Suppressor macrophage treated with lipopolysaccharide for 1 hour (primary cell): ENCODE data around the gene RAB11FIP4.
"Not testable (repeated sequence)": the region's sequence is repeated elsewhere in the genome, so short reads cannot be mapped to it uniquely, and the experiment has no call there.

Experiments
- DNase-seq, 3 donors: peaks; one replicate each; pipeline ENCODE4 v3.0.0-alpha.2; 2020 to 2022

Gene RAB11FIP4

GRCh38 chr17:31433811-31434726, 42.6 kb downstream of the RAB11FIP4 start:
- DNase-seq, result no peak

DNA sequence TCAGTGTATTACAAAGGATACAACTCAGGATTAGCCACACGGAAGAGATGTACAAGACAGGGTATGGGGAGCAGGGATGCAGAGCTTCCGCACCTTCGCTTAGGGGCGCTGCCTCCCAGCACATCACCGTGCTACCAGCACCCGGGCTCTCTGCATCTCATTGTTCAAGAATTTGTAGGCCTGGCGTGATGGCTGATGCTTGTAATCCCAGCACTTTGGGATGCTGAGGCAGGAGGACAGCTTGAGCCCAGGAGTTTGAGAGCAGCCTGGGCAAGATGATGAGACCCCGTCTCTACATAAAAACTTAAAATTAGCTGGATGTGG, 43.2 kb downstream of the RAB11FIP4 start:
- no peak for DNase-seq

GRCh38 chr17:31435581-31435980, 44.1 kb downstream of the RAB11FIP4 start:
- no peak for DNase-seq

DNA sequence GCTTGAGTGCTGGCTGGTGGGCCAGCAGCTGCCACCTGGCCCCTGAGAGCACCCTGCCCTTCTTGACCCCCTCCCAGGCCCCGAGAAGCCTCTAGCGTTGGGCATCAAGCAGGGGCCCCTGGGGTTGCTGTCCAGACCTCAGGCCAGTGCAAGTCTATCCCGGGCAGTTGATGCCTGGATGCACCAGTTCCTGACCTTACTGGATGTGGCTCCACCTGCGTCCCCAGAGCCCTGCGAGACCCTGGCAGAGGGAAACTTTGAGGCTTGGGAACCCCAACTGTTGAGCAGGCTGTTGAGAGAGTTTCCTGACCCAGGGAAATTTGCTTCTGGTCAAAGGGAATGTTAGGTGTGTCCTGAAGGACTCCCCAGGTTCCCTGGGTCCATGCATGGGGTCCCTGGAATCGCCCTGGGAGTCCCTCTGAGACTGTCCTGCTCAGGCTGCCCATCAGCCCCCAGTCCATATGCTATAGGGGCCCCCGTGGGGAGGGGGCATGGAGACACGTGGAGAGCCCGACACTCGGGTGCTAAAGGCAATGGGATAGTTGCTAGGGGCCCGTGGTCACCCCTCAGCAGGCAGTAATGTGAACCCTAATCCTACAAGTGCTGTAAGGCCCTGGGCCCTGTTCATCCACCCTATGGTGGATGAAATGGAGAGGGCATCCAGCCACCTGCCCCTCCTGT, 46.4 kb downstream of the RAB11FIP4 start:
- no peak for DNase-seq

DNA sequence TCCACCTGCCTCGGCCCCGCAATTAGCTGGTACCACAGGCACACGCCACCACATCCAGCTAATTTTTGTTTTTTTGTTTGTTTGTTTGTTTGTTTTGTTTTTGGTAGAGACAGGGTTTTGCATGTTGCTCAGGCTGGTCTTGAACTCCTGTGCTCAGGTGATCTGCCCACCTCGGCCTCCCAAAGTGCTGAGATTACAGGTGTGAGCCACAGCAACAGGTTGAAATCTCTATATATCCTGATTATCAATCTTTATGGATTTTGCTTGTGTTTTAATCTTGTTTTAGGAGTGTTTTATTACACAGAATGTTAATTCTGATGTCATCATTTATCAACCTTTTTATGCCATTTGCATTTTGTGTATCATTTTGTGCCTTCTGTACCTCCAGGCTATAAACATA, 48.2 kb downstream of the RAB11FIP4 start:
- DNase-seq, result no peak

GRCh38 chr17:31442276-31442675, 50.8 kb downstream of the RAB11FIP4 start:
- no peak for DNase-seq

- DNase-seq, result not testable (repeated sequence)
These were observed 51.4 kb downstream of the RAB11FIP4 start for GRCh38 chr17:31442856-31443255.

DNA sequence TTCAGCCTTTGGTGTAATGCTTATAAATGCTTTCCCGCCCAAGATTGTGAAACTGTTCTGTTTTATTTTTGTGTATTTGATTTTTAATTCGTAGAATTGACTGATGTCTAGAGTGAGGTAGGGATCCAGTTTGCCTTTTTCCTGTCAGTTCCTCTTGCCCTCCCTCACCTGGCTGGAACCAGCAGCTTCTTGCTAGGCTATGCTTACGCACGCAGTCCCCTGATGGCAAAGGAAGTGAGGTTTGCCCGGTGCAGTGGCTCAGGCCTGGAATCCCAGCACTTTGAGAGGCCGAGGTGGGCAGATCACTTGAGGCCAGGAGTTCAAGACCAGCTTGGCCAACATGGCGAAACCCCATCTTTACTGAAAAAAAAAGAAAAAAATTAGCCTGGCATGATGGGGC, 51.9 kb downstream of the RAB11FIP4 start:
- no peak for DNase-seq

GRCh38 chr17:31444026-31444425, 52.6 kb downstream of the RAB11FIP4 start:
- DNase-seq, result peak; percentile 39 to 57 (median 53)

GRCh38 chr17:31446195-31446967, 54.9 kb downstream of the RAB11FIP4 start:
- DNase-seq, result no peak

DNA sequence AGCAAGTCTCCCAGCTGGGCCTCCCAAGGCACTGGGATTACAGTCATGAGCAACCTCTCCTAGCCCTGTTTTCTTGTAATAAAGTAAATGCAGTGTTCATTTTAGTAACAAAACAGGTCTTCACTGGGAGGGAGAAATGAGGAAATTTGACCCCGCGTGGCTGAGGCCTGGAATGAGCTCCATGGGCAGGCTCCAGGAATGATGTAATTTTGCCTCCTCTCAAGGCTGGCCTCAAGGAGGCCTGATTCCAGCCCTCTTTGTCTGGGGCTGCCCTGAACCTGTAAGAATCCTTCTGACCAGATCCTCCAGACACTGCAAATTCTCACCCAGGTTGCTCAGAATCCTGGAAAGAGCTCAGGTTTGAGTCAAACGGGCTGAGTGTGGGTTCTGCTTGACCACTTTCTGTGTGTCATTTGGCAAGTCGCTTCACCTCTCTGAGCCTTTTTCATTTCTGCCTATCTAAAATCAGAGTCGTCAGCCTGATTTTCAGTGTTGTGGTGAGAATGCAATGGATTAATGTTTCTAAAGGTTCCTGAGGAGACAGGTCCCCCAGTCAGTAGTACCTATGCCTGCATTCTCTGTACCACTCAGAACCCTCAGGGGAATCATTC, 57.1 kb downstream of the RAB11FIP4 start:
- peak in 1 of 3 donors; percentile 13 for DNase-seq

DNA sequence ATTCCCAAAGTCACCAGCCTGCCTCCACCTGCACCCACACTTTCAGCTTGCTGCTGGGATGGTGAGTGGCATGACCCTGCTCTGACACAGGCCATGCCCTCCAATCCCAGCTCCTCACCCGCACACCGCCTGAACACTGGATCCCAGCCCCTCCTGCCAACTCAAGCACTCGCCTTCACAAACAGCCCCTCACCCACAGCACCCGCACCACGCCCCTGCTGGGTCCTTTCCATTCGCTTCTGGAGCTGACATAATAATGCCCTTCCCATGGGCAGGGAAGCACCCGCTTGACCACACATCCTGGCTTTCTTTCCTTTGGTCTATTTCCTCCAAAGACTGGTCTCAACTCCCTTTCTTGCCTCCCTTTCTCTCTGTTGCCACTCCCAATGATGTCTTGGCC, 57.6 kb downstream of the RAB11FIP4 start:
- DNase-seq, result no peak

DNA sequence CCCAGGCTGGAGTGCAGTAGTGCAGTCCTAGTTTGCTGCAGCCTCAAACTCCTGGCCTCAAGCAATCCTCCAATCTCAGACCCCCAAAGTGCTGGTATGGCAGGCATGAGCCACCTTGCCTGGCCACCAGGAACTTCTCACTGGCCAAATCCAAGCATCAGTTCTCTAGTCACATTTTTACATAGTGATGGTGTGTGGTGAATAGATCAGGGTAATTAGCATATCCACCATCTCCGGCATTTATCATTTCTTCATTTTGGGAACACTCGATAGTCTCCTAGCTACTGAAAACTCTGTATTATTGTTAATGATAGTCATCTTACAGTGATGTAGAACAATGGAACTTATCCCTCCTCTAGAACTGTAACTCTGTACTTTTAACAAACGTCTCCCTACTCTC, 58.3 kb downstream of the RAB11FIP4 start:
- DNase-seq, result no peak

GRCh38 chr17:31452101-31452500, 60.6 kb downstream of the RAB11FIP4 start:
- no peak for DNase-seq

DNA sequence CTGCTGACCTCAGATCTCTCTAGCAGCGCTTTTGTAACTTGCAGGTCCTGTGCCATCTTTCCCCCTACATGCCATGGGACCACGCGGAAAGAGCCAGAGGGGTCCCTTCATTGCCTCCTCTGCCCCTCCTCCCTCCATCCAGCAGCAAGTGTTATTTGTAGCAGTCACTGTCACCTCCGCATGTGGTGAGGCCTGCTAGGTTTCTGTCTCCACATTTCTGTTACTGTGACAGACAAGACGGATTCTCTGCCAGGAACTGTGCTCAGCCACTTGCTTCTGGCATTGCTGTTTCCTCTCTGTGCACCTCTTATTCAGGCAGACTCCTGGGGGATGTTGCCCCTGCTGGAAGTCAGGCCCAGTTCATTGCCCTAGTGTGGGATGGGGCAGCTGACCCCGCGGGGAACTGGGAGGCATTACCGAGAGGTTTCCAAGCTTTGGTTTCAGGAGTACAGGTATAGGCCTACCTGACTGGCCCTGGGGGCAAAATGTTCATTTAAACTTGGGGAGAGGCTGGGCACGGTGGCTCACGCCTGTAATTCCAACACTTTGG, 61.2 kb downstream of the RAB11FIP4 start:
- DNase-seq, result no peak

- DNase-seq, result no peak
These were observed 62.4 kb downstream of the RAB11FIP4 start for GRCh38 chr17:31453896-31454295.

- DNase-seq, result no peak
These were observed 65.3 kb downstream of the RAB11FIP4 start for GRCh38 chr17:31456814-31457213.

GRCh38 chr17:31457391-31458234, 66.1 kb downstream of the RAB11FIP4 start:
- peak in 1 of 3 donors; percentile 37 for DNase-seq

DNA sequence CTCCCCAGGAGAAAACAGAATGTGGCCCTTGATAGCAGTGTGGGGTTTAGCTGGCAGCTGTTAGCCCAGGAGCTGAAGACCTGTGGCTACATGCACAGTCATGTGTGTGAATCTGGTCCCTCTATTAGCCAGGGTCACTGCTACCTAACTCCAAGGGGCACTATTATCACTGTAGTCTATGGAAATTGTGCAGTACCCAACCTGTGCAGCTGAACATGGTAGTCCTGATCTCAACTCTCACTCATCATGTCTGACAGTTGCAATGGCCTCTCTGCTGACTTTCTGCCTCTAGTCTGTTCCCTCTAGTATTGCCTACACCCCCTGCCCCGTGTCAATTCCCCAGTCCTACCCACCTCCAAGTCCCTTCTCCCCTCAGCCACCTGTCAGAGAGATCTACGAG, 67.4 kb downstream of the RAB11FIP4 start:
- no peak for DNase-seq

DNA sequence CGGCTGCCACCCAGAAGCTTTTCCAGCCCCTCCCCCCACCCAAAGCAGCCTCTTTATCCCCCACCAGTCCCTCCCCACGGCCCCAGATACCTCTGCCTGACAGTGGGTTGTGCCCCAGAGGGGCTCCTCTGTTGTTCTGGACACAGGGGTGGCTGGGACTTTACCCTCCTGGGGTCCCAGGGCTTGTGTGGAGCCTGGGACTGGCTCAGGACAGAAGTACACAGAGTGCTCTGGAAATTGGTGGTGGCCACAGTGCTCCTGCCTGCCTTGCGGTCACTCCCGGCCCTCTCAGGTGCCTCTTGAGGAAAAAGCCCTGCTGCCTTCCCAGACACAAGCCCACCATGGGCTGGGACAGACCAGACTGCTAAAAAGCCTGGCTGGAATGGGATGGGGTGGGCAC, 68.2 kb downstream of the RAB11FIP4 start:
- no peak for DNase-seq

DNA sequence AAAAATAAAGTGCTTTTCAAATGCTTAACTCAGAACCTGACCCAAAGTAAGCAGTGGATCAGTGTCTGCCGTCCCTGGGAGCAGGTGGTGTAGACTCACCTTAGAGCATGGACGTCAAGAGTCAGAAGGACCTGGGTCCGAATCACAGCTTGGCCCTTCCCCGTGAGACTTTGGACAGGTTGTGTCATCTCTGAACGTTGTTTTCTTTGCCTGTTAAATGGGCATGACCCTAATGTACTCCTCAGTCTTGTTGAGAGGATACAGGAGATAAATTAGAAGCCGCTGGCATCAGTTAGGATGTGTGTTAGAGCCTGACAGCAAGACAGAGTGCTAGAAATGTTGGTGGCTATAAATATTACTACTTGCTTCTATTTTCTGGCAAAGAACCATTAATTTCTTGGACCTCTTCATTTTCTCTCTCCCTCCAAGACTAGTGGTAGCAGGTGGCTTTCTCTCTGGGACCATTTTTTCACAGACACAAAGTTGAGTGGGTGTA, 68.8 kb downstream of the RAB11FIP4 start:
- DNase-seq, result no peak
